T47D (cell line): ENCODE results near the gene TRAPPC2L.
"Not testable (repeated sequence)": the region's sequence is repeated elsewhere in the genome, so short reads cannot be mapped to it uniquely, and the experiment has no call there.

Experiments used
- DNase-seq, 2 experiments: peaks; one replicate each; pipeline versions ENCODE4 v3.0.0 to v3.0.0-alpha.2; 2011 to 2012; ENCODE audit warnings: low read depth in 1 of 2, low spot score in 1 of 2
- JUND ChIP-seq: IDR thresholded peaks from 2 replicates; pipeline ENCODE4 v1.6.1; 2012; ENCODE audit warnings: low read depth
- in situ Hi-C: cut with HindIII; loops from 2 replicates; pipeline ENCODE4 v1.10.0; 2016; ENCODE audit warnings: low sequenced_read_pairs, low pct_unique_long_range_greater_than_20kb

TRAPPC2L gene

GRCh38 chr16:88881675-88882357, 24.9 kb downstream of the TRAPPC2L start:
- in situ Hi-C loops = no loop called here
- TF ChIP-seq JUND = no peak
- DNase-seq = no peak

GRCh38 chr16:88882358-88883030, 25.6 kb downstream of the TRAPPC2L start:
- no peak for TF ChIP-seq JUND
- in situ Hi-C loops = no loop called here
- peak in 1 of 2 experiments; percentile 85 for DNase-seq

- in situ Hi-C loops = no loop called here
- no peak for DNase-seq
- no peak for TF ChIP-seq JUND
Observed at GRCh38 chr16:88883117-88883895, 26.4 kb downstream of the TRAPPC2L start.

GRCh38 chr16:88883946-88884345, 27.0 kb downstream of the TRAPPC2L start:
- TF ChIP-seq JUND = no peak

GRCh38 chr16:88884569-88885271, 27.8 kb downstream of the TRAPPC2L start:
- DNase-seq = no peak
- TF ChIP-seq JUND = no peak
- in situ Hi-C loops = no loop called here

More at GRCh38 chr16:88883946-88884345, 27.0 kb downstream of the TRAPPC2L start:
- DNase-seq = no peak
- in situ Hi-C loops = no loop called here

GRCh38 chr16:88885693-88886280, 28.9 kb downstream of the TRAPPC2L start:
- in situ Hi-C loops = no loop called here
- TF ChIP-seq JUND = no peak
- DNase-seq = no peak

GRCh38 chr16:88886420-88886844, 29.5 kb downstream of the TRAPPC2L start:
- no peak for DNase-seq
- no peak for TF ChIP-seq JUND

GRCh38 chr16:88886845-88887521, 30.1 kb downstream of the TRAPPC2L start:
- in situ Hi-C loops = no loop called here
- no peak for DNase-seq
- no peak for TF ChIP-seq JUND

More at GRCh38 chr16:88886420-88886844, 29.5 kb downstream of the TRAPPC2L start:
- in situ Hi-C loops = no loop called here

- TF ChIP-seq JUND = no peak
- DNase-seq = no peak
- in situ Hi-C loops = no loop called here
Observed at GRCh38 chr16:88888057-88888456, 31.1 kb downstream of the TRAPPC2L start.

GRCh38 chr16:88888461-88889387, 31.8 kb downstream of the TRAPPC2L start:
- DNase-seq = peak in 1 of 2 experiments; percentile 46
- TF ChIP-seq JUND = no peak

GRCh38 chr16:88889702-88890352, 32.9 kb downstream of the TRAPPC2L start:
- DNase-seq, in situ Hi-C loops: not testable (repeated sequence)

More at GRCh38 chr16:88888461-88889387, 31.8 kb downstream of the TRAPPC2L start:
- in situ Hi-C loops = no loop called here
